ENCODE data around the gene NFKBIL1. TPM values are rescaled to one million over a fixed set of nuclear protein-coding genes. Genes with fewer than 3 reads are reported as not detected.

Gene NFKBIL1
- total RNA-seq, 3 donors from 2014 or later (not counting 1 experiment from before 2014, with no cell fraction given), result 8.1 to 10.9 (median 10.7) TPM

DNA sequence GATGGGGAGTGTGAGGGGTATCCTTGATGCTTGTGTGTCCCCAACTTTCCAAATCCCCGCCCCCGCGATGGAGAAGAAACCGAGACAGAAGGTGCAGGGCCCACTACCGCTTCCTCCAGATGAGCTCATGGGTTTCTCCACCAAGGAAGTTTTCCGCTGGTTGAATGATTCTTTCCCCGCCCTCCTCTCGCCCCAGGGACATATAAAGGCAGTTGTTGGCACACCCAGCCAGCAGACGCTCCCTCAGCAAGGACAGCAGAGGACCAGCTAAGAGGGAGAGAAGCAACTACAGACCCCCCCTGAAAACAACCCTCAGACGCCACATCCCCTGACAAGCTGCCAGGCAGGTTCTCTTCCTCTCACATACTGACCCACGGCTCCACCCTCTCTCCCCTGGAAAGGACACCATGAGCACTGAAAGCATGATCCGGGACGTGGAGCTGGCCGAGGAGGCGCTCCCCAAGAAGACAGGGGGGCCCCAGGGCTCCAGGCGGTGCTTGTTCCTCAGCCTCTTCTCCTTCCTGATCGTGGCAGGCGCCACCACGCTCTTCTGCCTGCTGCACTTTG lies 28.0 kb downstream of the NFKBIL1 start, which contains the start of gene TNF:
Gene TNF (plus strand): TSS at position 231 of the 567 bp plus-strand sequence. CDS start 177 bp downstream, at position 408.
- Histone ChIP-seq H3K36me3 (ENCODE audit: control insufficient read depth, insufficient read depth, low read length) (peaks cover 10% of the 10 kb centered on the region), H3K27ac (ENCODE audit: low read length) (peak within 1 kb of the TSS; percentile 94), H3K4me1 (ENCODE audit: control insufficient read depth, insufficient read depth, low read length) (peaks cover 97% of the 10 kb centered on the region), H3K4me3 (ENCODE audit: low read length) (peak within 1 kb of the TSS; percentile 42), H3K9me3 (ENCODE audit: control insufficient read depth, insufficient read depth, low read length) (no peaks in the 10 kb centered on the region), H3K27me3 (ENCODE audit: control insufficient read depth, insufficient read depth, low read length) (no peaks in the 10 kb centered on the region)
- H3K27ac Mint-ChIP-seq, result peak within 1 kb of the TSS; percentile 95 to 99
- H3K36me3 Mint-ChIP-seq, result no peaks in the 10 kb centered on the region
- peaks cover 76 to 89% of the 10 kb centered on the region in 2 donors for H3K4me1 Mint-ChIP-seq
- intact Hi-C loops (cut with micrococcal nuclease), result no loop called here
- H3K27me3 Mint-ChIP-seq (ENCODE audit: low read depth in 2 of 2), result no peaks in the 10 kb centered on the region
- H3K4me3 Mint-ChIP-seq, result peak within 1 kb of the TSS; percentile 84
- WGBS (ENCODE audit: insufficient coverage), result 16% methylated on average over 19 of the region's 19 CpGs
- no peaks in the 10 kb centered on the region for H3K9me3 Mint-ChIP-seq
- DNase-seq (peak in 1 of 2 donors; percentile 84), ATAC-seq (peak; percentile 8 to 24 (median 9))
- TF ChIP-seq CTCF (IDR thresholded peaks at IDR 0.05), result no peak

GRCh38 chr6:31575952-31576685 lies 28.7 kb downstream of the NFKBIL1 start:
- Histone ChIP-seq H3K4me3 (ENCODE audit: low read length) (peak overlapping the region; percentile 42), H3K9me3 (ENCODE audit: control insufficient read depth, insufficient read depth, low read length) (no peaks in the 10 kb centered on the region), H3K4me1 (ENCODE audit: control insufficient read depth, insufficient read depth, low read length) (peaks cover 95% of the 10 kb centered on the region), H3K27me3 (ENCODE audit: control insufficient read depth, insufficient read depth, low read length) (no peaks in the 10 kb centered on the region), H3K27ac (ENCODE audit: low read length) (peak overlapping the region; percentile 94), H3K36me3 (ENCODE audit: control insufficient read depth, insufficient read depth, low read length) (peaks cover 10% of the 10 kb centered on the region)
- TF ChIP-seq CTCF (IDR thresholded peaks at IDR 0.05), result no peak
- DNase-seq (peak in 1 of 2 donors; percentile 39), ATAC-seq (no peak)
- Mint-ChIP-seq H3K4me3 (peak overlapping the region; percentile 84), H3K27ac (peak overlapping the region; percentile 95 to 99), H3K4me1 (peaks cover 83 to 92% of the 10 kb centered on the region in 2 donors), H3K36me3 (no peaks in the 10 kb centered on the region), H3K9me3 (no peaks in the 10 kb centered on the region), H3K27me3 (ENCODE audit: low read depth in 2 of 2) (no peaks in the 10 kb centered on the region)
- 46% methylated on average over 6 of the region's 8 CpGs for WGBS (ENCODE audit: insufficient coverage)
- intact Hi-C loops (cut with micrococcal nuclease), result no loop called here

DNA sequence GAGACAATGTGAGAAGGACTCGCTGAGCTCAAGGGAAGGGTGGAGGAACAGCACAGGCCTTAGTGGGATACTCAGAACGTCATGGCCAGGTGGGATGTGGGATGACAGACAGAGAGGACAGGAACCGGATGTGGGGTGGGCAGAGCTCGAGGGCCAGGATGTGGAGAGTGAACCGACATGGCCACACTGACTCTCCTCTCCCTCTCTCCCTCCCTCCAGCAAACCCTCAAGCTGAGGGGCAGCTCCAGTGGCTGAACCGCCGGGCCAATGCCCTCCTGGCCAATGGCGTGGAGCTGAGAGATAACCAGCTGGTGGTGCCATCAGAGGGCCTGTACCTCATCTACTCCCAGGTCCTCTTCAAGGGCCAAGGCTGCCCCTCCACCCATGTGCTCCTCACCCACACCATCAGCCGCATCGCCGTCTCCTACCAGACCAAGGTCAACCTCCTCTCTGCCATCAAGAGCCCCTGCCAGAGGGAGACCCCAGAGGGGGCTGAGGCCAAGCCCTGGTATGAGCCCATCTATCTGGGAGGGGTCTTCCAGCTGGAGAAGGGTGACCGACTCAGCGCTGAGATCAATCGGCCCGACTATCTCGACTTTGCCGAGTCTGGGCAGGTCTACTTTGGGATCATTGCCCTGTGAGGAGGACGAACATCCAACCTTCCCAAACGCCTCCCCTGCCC lies 29.6 kb downstream of the NFKBIL1 start:
- Histone ChIP-seq H3K4me3 (ENCODE audit: low read length) (peak overlapping the region; percentile 42), H3K27ac (ENCODE audit: low read length) (peak overlapping the region; percentile 94), H3K9me3 (ENCODE audit: control insufficient read depth, insufficient read depth, low read length) (no peaks in the 10 kb centered on the region), H3K4me1 (ENCODE audit: control insufficient read depth, insufficient read depth, low read length) (peaks cover 89% of the 10 kb centered on the region), H3K27me3 (ENCODE audit: control insufficient read depth, insufficient read depth, low read length) (no peaks in the 10 kb centered on the region), H3K36me3 (ENCODE audit: control insufficient read depth, insufficient read depth, low read length) (peaks cover 10% of the 10 kb centered on the region)
- no peak for TF ChIP-seq CTCF (IDR thresholded peaks at IDR 0.05)
- Mint-ChIP-seq H3K36me3 (no peaks in the 10 kb centered on the region), H3K4me3 (peak overlapping the region; percentile 84), H3K9me3 (no peaks in the 10 kb centered on the region), H3K4me1 (peaks cover 85 to 95% of the 10 kb centered on the region in 2 donors), H3K27ac (peak overlapping the region; percentile 95 to 99), H3K27me3 (ENCODE audit: low read depth in 2 of 2) (no peaks in the 10 kb centered on the region)
- intact Hi-C loops (cut with micrococcal nuclease), result no loop called here
- DNase-seq (peak in 1 of 2 donors; percentile 75), ATAC-seq (peak; percentile 11 to 38 (median 36))
- WGBS (ENCODE audit: insufficient coverage), result 47% methylated on average over 18 of the region's 19 CpGs

Measured in natural killer cell (primary cell).